ENCODE data around the gene YAF2.
"Not testable (repeated sequence)": the region's sequence is repeated elsewhere in the genome, so short reads cannot be mapped to it uniquely, and the experiment has no call there.

Gene YAF2

DNA sequence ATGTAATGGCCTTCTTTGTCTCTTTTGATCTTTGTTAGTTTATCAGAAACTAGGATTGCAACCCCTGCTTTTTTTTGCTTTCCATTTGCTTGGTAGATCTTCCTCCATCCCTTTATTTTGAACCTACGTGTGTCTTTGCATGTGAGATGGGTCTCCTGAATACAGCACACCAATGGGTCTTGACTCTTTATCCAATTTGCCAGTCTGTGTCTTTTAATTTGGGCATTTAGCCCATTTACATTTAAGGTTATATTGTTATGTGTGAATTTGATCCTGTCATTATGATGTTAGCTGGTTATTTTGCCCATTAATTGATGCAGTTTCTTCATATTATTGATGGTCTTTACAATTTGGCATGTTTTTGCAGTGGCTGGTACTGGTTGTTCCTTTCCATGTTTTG is 14.6 kb upstream of the YAF2 start:
- H3K27ac ChIP-seq (ENCODE audit: low read depth, low read length); H3K56ac ChIP-seq (ENCODE audit: low read length); DNase-seq; H3K4me2 ChIP-seq (ENCODE audit: low read length); H3K27me3 ChIP-seq (ENCODE audit: insufficient read depth, low read length, poor library complexity); H2BK5ac ChIP-seq (ENCODE audit: low read length); H3K18ac ChIP-seq (ENCODE audit: low read length); H3K79me2 ChIP-seq (ENCODE audit: control insufficient read depth, insufficient read depth, low read length); H3K4me3 ChIP-seq (ENCODE audit: low read length); H3K79me1 ChIP-seq (ENCODE audit: low read length); H3K36me3 ChIP-seq (ENCODE audit: control insufficient read depth, insufficient read depth, low read length); H3K9ac ChIP-seq (ENCODE audit: low read length); H3K4me1 ChIP-seq (ENCODE audit: control insufficient read depth, low read depth, low read length); H2AK5ac ChIP-seq (ENCODE audit: low read length); H3K23ac ChIP-seq (ENCODE audit: low read length); H4K5ac ChIP-seq (ENCODE audit: low read length); H3K4ac ChIP-seq (ENCODE audit: low read depth, low read length); H4K8ac ChIP-seq (ENCODE audit: low read depth, low read length); H2BK15ac ChIP-seq (replicated peaks; ENCODE audit: low read depth); H2BK120ac ChIP-seq (ENCODE audit: low read depth, low read length): not testable (repeated sequence)
- no CpG with 5 or more reads among the region's 1 CpG for WGBS (ENCODE audit: extremely low coverage, insufficient coverage, low lambda C conversion rate)

- not testable (repeated sequence) for H2BK15ac ChIP-seq (replicated peaks; ENCODE audit: low read depth); H3K27me3 ChIP-seq (ENCODE audit: insufficient read depth, low read length, poor library complexity); H2BK5ac ChIP-seq (ENCODE audit: low read length); H3K4me3 ChIP-seq (ENCODE audit: low read length); H3K4me1 ChIP-seq (ENCODE audit: control insufficient read depth, low read depth, low read length); DNase-seq; H2AK5ac ChIP-seq (ENCODE audit: low read length); H3K4ac ChIP-seq (ENCODE audit: low read depth, low read length); H3K79me1 ChIP-seq (ENCODE audit: low read length); H4K8ac ChIP-seq (ENCODE audit: low read depth, low read length); H3K27ac ChIP-seq (ENCODE audit: low read depth, low read length); H3K4me2 ChIP-seq (ENCODE audit: low read length); H3K18ac ChIP-seq (ENCODE audit: low read length); H3K9ac ChIP-seq (ENCODE audit: low read length); H3K36me3 ChIP-seq (ENCODE audit: control insufficient read depth, insufficient read depth, low read length); H3K23ac ChIP-seq (ENCODE audit: low read length); H2BK120ac ChIP-seq (ENCODE audit: low read depth, low read length); H3K79me2 ChIP-seq (ENCODE audit: control insufficient read depth, insufficient read depth, low read length); H4K5ac ChIP-seq (ENCODE audit: low read length); H3K56ac ChIP-seq (ENCODE audit: low read length)
- WGBS (ENCODE audit: extremely low coverage, insufficient coverage, low lambda C conversion rate): no CpG with 5 or more reads among the region's 3 CpGs
These were observed 11.0 kb upstream of the YAF2 start for GRCh38 chr12:42249033-42249432.

DNA sequence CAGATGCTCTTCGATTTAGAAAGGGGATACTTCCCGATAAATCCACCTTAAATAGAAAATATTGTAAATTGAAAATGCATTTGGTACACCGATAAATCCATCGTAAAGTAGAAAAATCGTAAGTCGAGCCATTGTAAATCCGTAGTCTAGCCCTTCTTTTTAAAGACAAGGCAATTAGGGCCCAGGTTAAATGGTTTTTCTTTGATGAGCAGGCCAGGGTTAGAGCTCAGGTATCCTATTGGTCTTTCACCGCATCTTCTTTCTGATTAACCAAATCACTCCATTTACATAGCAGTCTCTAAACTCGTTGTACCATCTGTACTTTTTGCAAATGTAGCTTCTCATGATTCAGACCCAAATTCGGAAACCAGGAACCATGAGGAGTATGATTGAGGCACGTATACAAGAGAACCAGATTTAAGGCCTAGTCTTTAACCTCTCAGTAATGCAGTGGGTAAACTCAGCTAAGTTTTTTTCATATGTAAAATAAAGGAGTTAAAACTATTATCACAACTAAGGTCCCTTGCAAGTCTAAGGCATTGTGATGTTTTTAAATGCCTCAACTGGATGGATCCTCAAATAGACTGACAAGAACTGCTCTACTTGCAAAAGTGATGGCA is 2.2 kb upstream of the YAF2 start:
- Histone ChIP-seq H3K36me3 (ENCODE audit: control insufficient read depth, insufficient read depth, low read length) (no peaks in the 10 kb centered on the region), H2BK120ac (ENCODE audit: low read depth, low read length) (no peak overlapping the region), H3K79me1 (ENCODE audit: low read length) (peaks cover 2% of the 10 kb centered on the region), H3K23ac (ENCODE audit: low read length) (no peak overlapping the region), H3K27me3 (ENCODE audit: insufficient read depth, low read length, poor library complexity) (peaks cover 11% of the 10 kb centered on the region), H3K4ac (ENCODE audit: low read depth, low read length) (no peak overlapping the region), H3K4me2 (ENCODE audit: low read length) (no peak overlapping the region), H3K9ac (ENCODE audit: low read length) (no peak overlapping the region), H2BK5ac (ENCODE audit: low read length) (no peak overlapping the region), H3K56ac (ENCODE audit: low read length) (no peak overlapping the region), H4K8ac (ENCODE audit: low read depth, low read length) (no peak overlapping the region), H3K4me3 (ENCODE audit: low read length) (no peak overlapping the region), H3K27ac (ENCODE audit: low read depth, low read length) (no peak overlapping the region), H4K5ac (ENCODE audit: low read length) (no peak overlapping the region), H3K18ac (ENCODE audit: low read length) (no peak overlapping the region), H3K79me2 (ENCODE audit: control insufficient read depth, insufficient read depth, low read length) (no peaks in the 10 kb centered on the region), H2AK5ac (ENCODE audit: low read length) (no peak overlapping the region), H2BK15ac (replicated peaks; ENCODE audit: low read depth) (no peak overlapping the region), H3K4me1 (ENCODE audit: control insufficient read depth, low read depth, low read length) (no peaks in the 10 kb centered on the region)
- DNase-seq: no peak
- no CpG with 5 or more reads among the region's 11 CpGs for WGBS (ENCODE audit: extremely low coverage, insufficient coverage, low lambda C conversion rate)

GRCh38 chr12:42237853-42238239 is 202 bp downstream of the YAF2 start:
- Histone ChIP-seq H3K79me1 (ENCODE audit: low read length) (peaks cover 3% of the 10 kb centered on the region), H3K27me3 (ENCODE audit: insufficient read depth, low read length, poor library complexity) (peaks cover 11% of the 10 kb centered on the region), H3K4me2 (ENCODE audit: low read length) (no peak overlapping the region), H4K5ac (ENCODE audit: low read length) (no peak overlapping the region), H3K9ac (ENCODE audit: low read length) (peak overlapping the region; percentile 79), H4K8ac (ENCODE audit: low read depth, low read length) (no peak overlapping the region), H3K56ac (ENCODE audit: low read length) (peak overlapping the region; percentile 84), H2BK15ac (replicated peaks; ENCODE audit: low read depth) (no peak overlapping the region), H3K79me2 (ENCODE audit: control insufficient read depth, insufficient read depth, low read length) (no peaks in the 10 kb centered on the region), H2BK120ac (ENCODE audit: low read depth, low read length) (no peak overlapping the region), H3K4ac (ENCODE audit: low read depth, low read length) (no peak overlapping the region), H2AK5ac (ENCODE audit: low read length) (no peak overlapping the region), H3K18ac (ENCODE audit: low read length) (peak overlapping the region; percentile 93), H3K4me1 (ENCODE audit: control insufficient read depth, low read depth, low read length) (no peaks in the 10 kb centered on the region), H3K36me3 (ENCODE audit: control insufficient read depth, insufficient read depth, low read length) (no peaks in the 10 kb centered on the region), H3K4me3 (ENCODE audit: low read length) (peak overlapping the region; percentile 71), H3K27ac (ENCODE audit: low read depth, low read length) (peak overlapping the region; percentile 94), H3K23ac (ENCODE audit: low read length) (no peak overlapping the region), H2BK5ac (ENCODE audit: low read length) (no peak overlapping the region)
- DNase-seq: no peak
- WGBS (ENCODE audit: extremely low coverage, insufficient coverage, low lambda C conversion rate): no CpG with 5 or more reads among the region's 54 CpGs

- no CpG with 5 or more reads among the region's 56 CpGs for WGBS (ENCODE audit: extremely low coverage, insufficient coverage, low lambda C conversion rate)
These were observed 796 bp downstream of the YAF2 start for GRCh38 chr12:42237052-42237852.

More at GRCh38 chr12:42237052-42237852, 796 bp downstream of the YAF2 start:
- Histone ChIP-seq H3K79me2 (ENCODE audit: control insufficient read depth, insufficient read depth, low read length) (no peaks in the 10 kb centered on the region), H3K18ac (ENCODE audit: low read length) (peak overlapping the region; percentile 93), H4K8ac (ENCODE audit: low read depth, low read length) (no peak overlapping the region), H3K4ac (ENCODE audit: low read depth, low read length) (no peak overlapping the region), H2AK5ac (ENCODE audit: low read length) (no peak overlapping the region), H3K4me2 (ENCODE audit: low read length) (peak overlapping the region; percentile 39), H3K79me1 (ENCODE audit: low read length) (peaks cover 3% of the 10 kb centered on the region), H3K23ac (ENCODE audit: low read length) (no peak overlapping the region), H2BK120ac (ENCODE audit: low read depth, low read length) (no peak overlapping the region), H2BK5ac (ENCODE audit: low read length) (no peak overlapping the region), H2BK15ac (replicated peaks; ENCODE audit: low read depth) (no peak overlapping the region), H3K27ac (ENCODE audit: low read depth, low read length) (peak overlapping the region; percentile 10), H3K4me3 (ENCODE audit: low read length) (peak overlapping the region; percentile 39), H3K9ac (ENCODE audit: low read length) (peak overlapping the region; percentile 64), H3K27me3 (ENCODE audit: insufficient read depth, low read length, poor library complexity) (peaks cover 11% of the 10 kb centered on the region), H3K4me1 (ENCODE audit: control insufficient read depth, low read depth, low read length) (no peaks in the 10 kb centered on the region), H3K36me3 (ENCODE audit: control insufficient read depth, insufficient read depth, low read length) (no peaks in the 10 kb centered on the region), H3K56ac (ENCODE audit: low read length) (peak overlapping the region; percentile 89), H4K5ac (ENCODE audit: low read length) (no peak overlapping the region)
- DNase-seq: peak; percentile 94
